ENCODE results near the gene DTL.

Gene DTL

DNA sequence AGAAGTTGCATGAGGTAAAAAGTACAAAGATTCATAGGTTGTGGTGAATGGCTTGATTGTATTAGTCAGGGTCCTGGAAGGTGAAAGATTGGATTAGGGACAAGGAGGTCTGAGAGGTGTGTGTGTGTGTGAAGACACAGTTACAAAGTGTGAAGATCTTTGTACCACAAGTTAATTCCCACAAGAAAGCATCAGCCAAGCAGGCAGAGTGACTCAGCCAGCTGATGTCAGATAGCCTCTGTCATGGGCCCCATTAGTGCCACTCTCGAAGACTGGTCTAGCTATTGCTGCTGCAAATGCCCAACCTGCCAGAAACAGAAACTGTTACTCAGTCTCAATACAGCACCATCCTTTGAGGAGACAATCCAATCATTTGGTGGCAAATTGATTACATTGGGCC is 96.5 kb downstream of the DTL start:
- no peak for DNase-seq (ENCODE audit: low spot score)

- DNase-seq (ENCODE audit: low spot score) = no peak
Observed at GRCh38 chr1:212133319-212133718, 97.8 kb downstream of the DTL start.

- DNase-seq (ENCODE audit: low spot score) = no peak
Observed at GRCh38 chr1:212135166-212135565, 99.6 kb downstream of the DTL start.

GRCh38 chr1:212137854-212138253 is 102.3 kb downstream of the DTL start:
- DNase-seq (ENCODE audit: low spot score) = no peak

DNA sequence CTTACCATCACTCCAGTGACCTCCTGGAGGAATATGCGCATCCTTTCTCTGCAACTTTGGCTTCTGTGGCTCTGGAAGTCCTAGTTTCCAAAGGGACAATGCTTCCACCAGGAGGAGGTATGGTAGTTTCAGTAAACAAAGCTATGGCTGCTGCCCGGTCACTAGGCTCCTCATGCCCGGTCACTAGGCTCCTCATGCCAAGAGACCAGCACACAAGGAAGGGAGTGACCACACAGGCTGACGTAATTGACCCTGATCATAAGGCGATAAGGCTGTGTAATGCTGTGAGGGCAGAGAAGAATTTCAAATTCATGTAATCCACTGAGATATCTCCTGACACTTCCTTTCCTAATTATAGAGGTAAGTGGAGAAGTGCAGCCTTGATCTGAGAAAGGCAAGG is 102.9 kb downstream of the DTL start:
- DNase-seq (ENCODE audit: low spot score) = no peak

- DNase-seq (ENCODE audit: low spot score) = no peak
Observed at GRCh38 chr1:212139526-212140135, 104.1 kb downstream of the DTL start.

- DNase-seq (ENCODE audit: low spot score) = no peak
Observed at GRCh38 chr1:212141404-212141803, 105.9 kb downstream of the DTL start.

- DNase-seq (ENCODE audit: low spot score) = no peak
Observed at GRCh38 chr1:212142883-212143530, 107.5 kb downstream of the DTL start.

- DNase-seq (ENCODE audit: low spot score) = no peak
Observed at GRCh38 chr1:212147581-212148033, 112.1 kb downstream of the DTL start.

DNA sequence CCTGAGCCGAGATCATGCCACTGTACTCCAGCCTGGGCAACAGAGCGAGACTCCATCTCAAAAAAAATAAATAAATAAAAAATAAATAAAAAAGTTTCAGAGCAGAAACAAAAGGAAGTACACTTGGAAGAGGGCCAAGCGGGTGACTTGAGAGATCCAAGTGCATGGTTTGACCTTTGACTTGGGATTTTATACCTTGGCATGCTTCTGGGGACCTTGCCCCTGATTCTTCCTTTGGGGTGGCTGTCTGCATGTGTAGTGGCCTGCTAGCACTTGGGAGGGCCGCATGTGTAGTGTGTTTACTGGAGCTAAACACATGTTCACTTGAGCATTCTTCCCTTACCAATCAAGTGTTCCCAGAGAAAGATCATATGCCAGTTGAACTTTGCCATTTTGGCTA is 114.0 kb downstream of the DTL start:
- no peak for DNase-seq (ENCODE audit: low spot score)

DNA sequence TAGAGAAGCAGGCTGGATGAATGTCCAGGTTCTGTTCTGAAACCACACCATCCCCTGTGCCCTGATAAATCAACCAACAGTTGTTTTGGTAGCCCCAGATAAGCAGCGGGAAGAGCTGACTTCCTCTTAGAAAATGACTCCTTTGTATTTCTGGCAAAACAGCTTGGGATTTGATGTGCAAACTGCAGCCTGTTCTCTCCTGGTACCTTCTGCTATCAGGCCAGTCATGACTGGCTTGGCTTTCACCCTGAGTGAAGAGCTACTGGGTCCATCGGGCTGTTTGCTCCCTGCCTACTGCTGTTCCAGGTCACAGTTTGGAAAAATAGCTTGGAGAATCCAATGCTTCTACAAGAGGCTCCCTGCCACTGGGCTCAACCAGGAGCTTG is 116.8 kb downstream of the DTL start:
- DNase-seq (ENCODE audit: low spot score) = no peak

GRCh38 chr1:212152869-212153268 is 117.3 kb downstream of the DTL start:
- no peak for DNase-seq (ENCODE audit: low spot score)

DNA sequence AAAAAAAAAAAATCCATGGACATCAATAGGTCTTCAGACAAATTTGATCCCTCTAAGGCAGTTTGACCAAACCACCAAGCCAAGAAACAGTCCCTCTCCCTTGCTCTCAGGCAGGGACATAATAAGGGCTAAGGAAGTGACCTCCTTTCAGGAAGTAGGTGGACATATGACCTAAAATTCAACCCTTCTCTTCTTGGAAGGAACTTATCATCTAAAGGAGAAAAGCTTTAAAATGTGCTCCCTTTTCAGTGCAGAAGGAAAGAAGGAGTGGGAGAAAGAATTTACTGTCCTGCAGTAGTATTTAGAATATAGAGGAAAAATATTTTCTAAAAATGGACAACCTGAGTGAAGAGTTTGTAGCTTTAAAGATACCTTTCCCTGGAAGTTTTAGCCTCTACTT is 118.1 kb downstream of the DTL start:
- DNase-seq (ENCODE audit: low spot score) = no peak

All from putamen (tissue), 1 donor.